ENCODE results near the gene ORAI3.
A peak's percentile ranks its signal among the peaks of the same experiment; 100 is the strongest.

Gene ORAI3

DNA sequence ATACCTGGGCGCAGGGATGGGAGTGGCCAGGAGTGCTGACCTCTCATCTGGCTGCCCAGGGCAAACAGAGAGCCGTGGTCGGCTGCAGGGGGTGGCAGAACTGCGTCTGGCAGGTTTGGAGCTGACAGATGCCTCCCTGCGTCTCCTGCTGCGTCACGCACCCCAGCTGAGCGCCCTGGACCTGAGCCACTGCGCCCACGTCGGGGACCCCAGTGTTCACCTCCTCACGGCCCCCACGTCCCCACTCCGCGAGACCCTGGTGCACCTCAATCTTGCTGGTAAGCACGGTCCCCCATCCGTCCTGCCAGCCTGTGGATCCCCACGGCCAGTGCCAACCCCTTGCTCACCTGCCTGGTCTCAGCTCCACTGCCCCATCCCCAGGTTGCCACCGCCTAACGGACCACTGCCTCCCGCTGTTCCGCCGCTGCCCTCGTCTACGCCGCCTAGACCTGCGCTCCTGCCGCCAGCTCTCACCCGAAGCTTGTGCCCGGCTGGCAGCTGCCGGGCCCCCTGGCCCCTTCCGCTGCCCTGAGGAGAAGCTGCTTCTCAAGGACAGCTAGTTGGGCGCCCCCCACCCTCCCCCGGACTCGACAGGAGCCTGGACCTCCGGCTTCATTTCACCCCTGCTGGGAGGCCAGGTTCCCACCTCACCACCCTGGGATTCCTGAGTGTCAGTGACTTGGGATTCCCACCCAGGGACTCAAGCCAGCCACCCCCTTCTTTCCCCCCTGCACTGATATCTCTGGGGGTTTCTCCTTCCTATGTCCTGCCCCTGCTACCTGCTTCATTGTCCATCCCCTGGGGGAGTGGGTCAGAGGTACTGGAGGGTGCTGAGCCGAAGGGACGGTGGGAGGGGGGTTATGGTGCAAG lies 2.0 kb upstream of the ORAI3 start:
- no peak for FAIRE-seq
- DNase-seq (ENCODE audit: low spot score) = no peak

DNA sequence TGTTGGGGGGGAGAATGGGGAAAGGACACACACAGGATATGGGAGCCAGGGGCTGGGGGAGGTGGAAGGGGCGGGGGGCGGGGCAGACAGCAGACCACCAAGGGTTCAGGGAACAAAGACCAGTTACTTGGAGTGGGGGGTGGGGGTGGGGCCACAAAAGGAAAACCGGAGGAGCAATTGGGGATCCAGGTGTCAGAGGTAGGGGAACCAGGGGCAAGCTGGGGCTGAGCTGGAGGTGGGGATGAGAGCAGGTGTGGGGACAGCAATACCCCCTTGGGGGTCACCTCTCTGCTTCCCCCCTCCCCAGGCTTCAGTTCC lies 1.4 kb upstream of the ORAI3 start:
- FAIRE-seq = no peak
- DNase-seq (ENCODE audit: low spot score) = no peak

DNA sequence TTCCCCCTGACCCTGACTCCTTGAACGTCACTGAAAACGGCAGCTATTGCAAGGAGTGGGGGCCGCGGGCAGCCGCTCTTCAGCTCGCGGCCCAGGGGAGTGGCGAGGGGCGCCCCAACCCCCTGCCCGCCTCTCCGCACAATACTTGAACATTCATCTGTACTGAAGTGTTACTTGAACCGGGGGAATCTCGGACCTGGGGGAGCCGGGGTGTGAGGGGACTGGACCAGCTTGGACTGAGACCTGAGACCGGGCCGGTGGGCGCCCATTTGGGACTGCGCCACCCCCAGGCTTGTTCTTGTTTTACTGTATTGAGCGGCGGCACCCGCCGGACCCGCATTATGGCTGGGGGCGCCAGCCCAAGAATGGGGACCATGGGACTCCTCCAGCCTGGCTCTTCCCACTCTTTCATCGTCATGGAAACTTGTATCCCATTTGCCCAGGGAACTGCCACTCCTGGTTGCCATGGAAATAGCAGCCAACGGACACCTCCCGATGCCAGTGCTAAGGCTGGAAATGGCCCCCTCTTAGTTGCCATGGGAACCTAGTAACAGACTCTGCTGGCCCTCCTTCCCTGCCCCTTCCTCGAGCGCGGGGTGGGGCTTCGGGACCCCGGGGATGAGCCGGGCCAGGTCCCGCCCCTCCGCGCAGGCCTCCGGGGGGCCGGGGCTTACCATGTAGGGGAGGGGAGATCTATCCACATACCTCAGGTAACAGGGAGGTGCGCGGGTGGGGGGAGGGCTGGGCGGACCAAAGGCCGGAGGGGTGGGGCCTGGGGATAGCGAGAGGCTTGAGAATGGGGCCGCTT lies 805 bp upstream of the ORAI3 start:
- DNase-seq (ENCODE audit: low spot score) = peak; percentile 81
- no peak for FAIRE-seq

DNA sequence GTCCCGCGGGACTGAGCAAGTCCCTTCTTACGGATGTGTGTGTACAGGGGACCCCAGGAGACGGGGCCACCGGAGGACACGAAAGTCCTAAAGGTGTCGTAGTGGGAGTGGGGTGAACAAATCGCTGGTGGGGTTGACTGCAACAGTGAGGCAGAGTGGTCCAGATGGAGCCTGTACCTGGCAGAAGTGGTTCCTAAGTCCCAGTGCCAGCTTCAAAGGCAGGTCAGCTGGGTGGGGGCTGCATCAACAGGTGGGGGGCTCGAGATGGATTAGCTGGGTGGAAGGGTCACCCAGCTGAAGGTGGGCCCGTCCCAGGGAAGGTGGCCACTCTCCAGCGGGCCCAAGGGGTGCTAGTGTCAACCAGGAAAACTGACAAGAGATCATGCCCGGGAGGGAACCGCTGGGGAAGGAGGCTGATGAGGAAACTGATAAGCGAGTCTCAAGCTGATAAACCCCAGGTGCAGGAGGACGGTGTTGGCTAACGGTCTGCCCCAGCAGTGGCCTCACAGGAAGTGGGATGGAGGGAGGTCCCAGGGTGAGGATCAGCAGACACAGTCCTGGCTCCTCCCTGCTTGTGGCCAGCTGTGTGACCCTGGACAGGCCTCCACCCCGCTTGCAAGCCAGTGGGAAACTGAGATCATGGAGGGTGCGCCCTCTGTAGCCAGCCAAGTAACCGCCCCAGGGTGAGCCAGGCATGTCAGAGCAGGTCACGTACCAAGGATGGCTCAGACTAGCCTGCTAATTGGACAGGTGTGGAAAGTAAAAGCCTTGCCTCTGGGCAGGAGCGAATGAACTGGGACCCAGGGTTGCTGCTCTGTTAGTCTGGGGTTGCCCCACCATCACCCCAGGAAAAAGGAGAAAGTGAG lies 1.0 kb downstream of the ORAI3 start:
- DNase-seq (ENCODE audit: low spot score) (peak; percentile 96), FAIRE-seq (peak; percentile 90)

DNA sequence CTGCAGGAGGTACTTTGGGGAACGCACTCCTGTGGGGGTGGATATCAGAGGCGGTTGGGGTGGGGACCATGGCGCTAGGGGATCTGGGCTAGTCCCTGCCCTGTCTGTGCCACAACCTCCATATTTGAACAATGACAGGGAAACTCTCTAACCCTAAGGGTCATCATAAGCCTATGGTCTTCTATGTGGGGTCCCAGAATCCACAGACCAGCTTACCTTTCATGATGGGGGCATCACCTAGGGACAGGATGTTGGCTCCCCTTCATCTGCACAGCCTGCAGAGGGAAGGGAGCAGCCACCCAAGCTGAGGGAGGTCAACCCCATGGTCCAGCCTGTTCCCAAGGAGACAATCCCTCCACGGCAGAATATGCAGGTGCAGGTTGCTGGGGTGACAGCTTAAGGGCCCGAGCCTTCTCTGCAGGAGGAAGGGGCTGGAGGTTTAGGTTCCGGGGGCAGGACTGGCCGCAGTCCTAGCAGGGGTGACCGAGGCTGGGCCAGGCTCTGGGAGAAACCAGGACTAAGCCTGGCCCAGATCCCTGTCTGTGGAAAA lies 1.7 kb downstream of the ORAI3 start:
- DNase-seq (ENCODE audit: low spot score) (no peak), FAIRE-seq (no peak)

DNA sequence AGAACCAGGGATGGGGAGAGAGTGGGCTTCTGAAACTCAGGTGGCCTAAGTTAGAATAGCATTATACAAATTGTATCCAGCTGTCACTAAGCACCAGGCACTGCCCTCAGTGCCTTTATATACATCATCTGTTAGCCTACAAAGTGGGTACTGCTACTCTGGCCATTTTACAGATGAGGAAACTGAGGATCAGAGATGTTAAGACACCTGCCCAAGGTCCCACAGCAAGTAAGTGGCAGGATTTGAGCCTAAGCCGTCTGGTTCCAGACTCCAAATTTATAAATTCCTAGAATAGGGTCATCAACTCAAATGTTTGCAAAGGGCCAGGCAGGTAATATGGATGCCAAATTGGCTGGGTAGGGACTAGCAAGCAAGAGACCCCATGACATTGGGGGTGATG lies 2.3 kb downstream of the ORAI3 start:
- FAIRE-seq = no peak
- no peak for DNase-seq (ENCODE audit: low spot score)

- no peak for FAIRE-seq
Measured at GRCh38 chr16:30951750-30952149, 2.9 kb downstream of the ORAI3 start.

GRCh38 chr16:30953111-30953510 lies 4.2 kb downstream of the ORAI3 start:
- no peak for FAIRE-seq
- no peak for DNase-seq (ENCODE audit: low spot score)

More at GRCh38 chr16:30951750-30952149, 2.9 kb downstream of the ORAI3 start:
- no peak for DNase-seq (ENCODE audit: low spot score)

DNA sequence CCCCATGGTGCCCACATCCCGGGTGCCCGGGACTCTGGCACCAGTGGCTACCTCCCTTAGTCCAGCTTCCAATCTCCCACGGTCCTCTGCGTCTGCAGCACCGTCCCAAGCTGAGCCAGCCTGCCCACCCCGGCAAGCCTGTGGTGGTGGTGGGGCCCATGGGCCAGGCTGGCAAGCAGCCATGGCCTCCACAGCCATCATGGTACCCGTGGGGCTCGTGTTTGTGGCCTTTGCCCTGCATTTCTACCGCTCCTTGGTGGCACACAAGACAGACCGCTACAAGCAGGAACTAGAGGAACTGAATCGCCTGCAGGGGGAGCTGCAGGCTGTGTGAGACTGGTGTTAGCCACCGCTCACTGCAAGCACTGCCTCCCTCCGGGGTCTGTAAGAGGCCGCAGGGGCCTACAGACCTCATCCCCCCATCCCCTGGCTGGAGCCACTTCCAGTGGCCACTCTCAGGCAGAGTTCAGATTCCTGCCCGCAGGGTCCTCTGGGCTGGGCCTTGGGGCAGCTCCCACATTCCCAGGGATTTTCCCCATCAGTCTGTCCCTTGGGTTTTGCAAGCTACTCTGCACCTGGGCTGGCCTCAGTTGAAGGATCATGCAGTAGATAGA lies 4.8 kb downstream of the ORAI3 start:
- DNase-seq (ENCODE audit: low spot score) (peak; percentile 16), FAIRE-seq (no peak)

DNA sequence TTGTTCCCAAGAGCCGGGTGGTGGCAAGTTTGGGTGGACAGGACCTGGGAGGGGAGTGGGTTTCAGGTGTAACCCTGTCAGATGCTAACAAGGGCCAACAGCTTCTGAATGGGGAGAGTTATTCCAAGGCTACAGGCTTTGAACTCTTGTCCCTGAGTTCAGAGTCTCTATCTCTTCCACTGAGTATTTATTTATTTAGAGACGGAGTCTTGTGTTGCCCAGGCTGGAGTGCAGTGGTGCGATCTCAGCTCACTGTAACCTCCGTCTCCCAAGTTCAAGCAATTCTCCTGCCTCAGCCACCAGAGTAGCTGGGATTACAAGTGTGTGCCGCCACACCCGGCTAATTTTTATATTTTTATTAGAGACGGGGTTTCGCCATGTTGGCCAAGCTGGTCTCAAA lies 6.1 kb downstream of the ORAI3 start:
- DNase-seq (ENCODE audit: low spot score) (no peak), FAIRE-seq (no peak)

DNA sequence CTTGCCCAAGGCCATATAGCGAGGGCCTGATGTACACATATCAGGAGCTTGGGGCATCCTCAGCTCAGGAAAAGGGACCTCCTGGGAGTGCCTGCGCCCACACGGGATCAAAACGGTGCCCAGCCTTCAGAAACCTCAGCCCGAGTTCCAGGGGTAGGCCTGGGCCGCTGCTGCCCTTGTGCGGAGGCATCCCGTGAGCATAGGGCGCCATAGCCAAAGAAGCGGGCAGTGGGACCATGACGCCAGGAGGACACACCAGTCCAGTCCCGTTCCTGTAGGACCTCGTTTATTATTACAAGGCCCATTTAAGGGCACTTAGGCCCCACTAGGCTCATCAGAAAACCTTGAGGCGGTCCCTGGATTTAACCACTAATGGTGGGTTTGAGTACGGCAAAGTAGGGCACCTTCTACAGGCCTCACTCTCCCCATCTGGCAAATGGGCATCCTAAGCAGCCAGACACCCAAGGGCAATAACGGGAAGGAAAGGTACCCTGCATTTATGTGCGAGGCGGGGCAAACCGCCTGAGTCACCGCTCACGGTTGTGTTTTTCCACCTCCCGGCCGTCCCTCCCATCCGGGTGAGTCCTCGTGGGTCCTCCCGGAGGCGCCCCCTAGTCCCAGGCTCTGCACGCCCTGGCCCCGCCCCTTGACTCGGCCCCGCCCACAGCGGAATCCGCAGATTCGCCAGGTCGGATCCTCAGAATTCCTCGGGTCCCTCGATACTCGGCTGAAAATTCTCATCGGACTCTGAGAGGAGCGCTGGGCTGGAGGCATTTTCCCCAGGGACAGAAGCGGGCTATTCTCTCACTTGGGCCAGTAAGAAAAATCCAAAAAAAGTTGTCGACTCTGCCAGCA lies 8.0 kb downstream of the ORAI3 start:
- FAIRE-seq = no peak

DNA sequence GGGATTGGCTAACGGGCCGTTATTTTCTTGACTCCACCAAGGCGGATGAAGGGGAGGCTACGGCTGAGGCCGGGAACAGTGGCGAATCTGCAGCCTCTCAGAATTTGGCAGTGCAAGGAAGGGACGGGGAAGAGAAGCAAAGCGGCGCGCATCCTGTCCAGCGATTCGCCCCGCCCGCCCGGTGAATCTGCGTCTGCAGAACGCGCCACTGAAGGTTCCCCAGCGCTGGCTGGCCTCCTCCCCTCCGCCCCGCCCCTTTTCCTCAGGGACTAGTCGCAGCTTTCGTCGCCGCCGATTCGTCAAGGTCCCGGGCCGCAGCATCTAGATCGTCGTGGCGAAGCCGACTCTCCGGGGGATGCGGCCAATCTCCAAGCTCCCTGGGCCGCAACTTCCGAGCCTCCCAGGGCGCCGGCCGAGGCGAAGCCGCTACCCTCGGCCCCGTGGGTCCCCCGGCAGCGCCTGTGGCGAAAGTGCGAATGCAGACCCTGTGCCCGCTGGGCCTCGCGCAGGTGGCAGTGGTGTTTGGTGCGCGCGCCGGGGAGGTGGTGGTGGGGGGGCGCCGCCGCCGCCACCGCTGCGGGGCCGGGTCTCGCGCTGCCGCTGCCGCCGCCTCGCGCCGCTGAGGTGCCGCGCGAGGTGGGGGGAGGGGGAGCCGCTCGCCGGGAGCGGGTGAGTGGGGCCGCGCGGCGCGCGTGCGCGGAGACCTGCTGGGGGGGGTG lies 8.7 kb downstream of the ORAI3 start, which contains the start of gene SETD1A:
SETD1A (plus strand) TSS at position 299 of the 719 bp plus-strand sequence. CDS start 978 bp downstream, outside the sequence.
- no peak for FAIRE-seq
- peak; percentile 88 for DNase-seq (ENCODE audit: low spot score)

More for the DNA sequence above, 8.0 kb downstream of the ORAI3 start:
- peak; percentile 82 for DNase-seq (ENCODE audit: low spot score)

DNA sequence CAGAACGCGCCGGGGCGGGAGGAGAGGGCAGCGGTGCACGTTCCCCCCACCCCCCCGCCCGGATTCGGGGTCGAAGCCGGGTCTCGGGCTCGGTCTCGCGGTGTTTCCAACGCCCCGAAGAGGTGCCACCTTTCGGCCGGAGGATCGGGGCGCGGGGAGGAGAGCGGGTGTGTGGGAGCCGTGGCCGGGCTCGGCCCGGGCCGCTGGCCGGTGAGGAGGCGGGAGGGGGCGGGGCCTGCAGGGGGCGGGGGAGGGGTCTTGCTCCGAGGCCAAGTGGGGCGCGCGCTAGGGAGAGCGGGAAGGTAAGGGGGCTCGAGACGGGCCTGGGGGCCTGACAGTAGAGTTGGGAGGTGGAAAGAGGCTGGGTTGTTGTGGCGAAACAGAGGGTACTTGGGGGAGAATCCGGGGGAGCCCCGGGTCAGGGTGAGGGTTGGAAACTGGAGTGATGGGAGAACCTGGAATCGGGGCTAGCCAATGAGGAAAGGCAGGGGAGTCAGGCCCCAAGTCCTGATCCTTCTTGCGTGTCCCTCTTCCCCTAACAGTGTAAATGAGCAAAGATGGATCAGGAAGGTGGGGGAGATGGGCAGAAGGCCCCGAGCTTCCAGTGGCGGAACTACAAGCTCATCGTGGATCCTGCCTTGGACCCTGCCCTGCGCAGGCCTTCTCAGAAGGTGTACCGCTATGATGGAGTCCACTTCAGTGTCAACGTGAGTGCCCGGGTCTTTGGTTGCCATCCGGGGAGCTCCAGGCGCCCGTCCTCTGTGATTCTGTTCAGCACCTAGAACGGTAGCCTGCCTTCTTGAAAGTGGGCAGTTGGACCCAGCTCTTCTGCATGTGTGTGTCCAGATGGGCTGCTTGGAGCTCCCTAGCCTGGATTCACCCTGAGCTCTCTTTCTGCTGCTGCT lies 9.6 kb downstream of the ORAI3 start:
- FAIRE-seq = no peak
- peak; percentile 18 for DNase-seq (ENCODE audit: low spot score)

DNA sequence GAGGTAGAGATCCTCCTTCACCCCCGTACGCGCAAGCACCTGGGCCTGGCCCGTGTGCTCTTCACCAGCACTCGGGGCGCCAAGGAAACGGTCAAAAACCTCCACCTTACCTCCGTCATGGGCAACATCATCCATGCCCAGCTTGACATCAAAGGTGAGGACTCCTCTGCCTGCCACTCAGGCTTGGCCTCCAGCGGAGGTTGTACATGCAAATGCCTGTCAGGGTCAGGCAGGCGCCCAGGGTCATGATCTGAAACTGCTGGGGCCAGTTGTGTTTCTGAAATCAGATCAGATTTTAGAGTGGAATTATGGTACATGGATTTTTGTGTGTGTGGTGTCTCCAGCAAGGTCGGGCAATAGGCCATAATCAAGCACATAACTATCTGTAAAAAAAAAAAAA lies 12.5 kb downstream of the ORAI3 start:
- no peak for DNase-seq (ENCODE audit: low spot score)
- no peak for FAIRE-seq

GRCh38 chr16:30963925-30964511 lies 15.2 kb downstream of the ORAI3 start:
- DNase-seq (ENCODE audit: low spot score) (no peak), FAIRE-seq (no peak)

- no peak for DNase-seq (ENCODE audit: low spot score)
- no peak for FAIRE-seq
Measured at GRCh38 chr16:30964574-30965226, 15.8 kb downstream of the ORAI3 start.

DNA sequence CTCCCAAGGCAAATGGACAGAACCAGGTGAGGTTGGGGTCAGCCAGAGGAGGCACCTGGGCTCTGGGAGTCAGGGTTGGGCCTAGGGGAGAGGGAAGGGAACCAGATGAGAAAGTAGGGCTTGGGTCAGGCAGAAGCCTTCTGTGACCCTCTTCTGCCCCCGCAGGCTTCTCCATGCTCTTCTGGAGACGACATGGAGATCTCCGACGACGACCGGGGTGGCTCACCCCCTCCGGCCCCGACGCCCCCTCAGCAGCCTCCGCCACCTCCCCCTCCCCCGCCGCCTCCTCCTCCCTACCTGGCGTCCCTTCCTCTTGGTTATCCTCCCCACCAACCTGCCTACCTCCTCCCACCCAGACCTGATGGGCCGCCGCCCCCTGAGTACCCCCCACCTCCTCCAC lies 16.6 kb downstream of the ORAI3 start:
- FAIRE-seq (no peak), DNase-seq (ENCODE audit: low spot score) (no peak)

Data from RCC 7860 (cell line).